ENCODE results near the gene AKIRIN2.

DNA sequence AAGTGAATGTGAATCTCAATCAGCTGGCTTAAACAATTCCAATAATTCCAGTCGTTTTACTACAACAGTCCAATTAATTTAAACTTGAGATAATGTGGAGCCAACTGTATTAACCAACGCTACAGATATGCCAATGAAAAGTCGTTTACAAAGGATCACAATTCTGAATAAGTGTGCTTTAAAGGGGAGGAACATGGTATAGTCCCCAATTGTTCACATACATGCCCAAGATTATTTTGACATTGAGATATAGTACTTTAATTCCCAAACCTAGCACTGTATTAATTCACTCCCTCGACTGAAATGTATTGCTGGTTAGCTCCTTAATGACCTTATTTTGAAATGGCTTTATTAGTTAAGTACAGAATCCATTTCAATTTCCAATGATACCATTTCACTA, 2.5 kb downstream of the AKIRIN2 start:
- no peak for TF ChIP-seq YY1 (IDR thresholded peaks at IDR 0.05; ENCODE audit: insufficient read depth, insufficient read length)
- TF ChIP-seq ZNF274 (IDR thresholded peaks at IDR 0.05; ENCODE audit: low read depth, low read length): no peak
- no peak for TF ChIP-seq SUZ12 (IDR thresholded peaks at IDR 0.05; ENCODE audit: extremely low read depth, insufficient read depth, insufficient read length)
